ENCODE results near the gene ERICH6. TPM values are rescaled to one million over a fixed set of nuclear protein-coding genes. Genes with fewer than 3 reads are reported as not detected.

The ERICH6 gene
- total and polyA plus RNA-seq, 2 donors (not counting 3 experiments of a cell fraction or from before 2014, with no cell fraction given): not detected

DNA sequence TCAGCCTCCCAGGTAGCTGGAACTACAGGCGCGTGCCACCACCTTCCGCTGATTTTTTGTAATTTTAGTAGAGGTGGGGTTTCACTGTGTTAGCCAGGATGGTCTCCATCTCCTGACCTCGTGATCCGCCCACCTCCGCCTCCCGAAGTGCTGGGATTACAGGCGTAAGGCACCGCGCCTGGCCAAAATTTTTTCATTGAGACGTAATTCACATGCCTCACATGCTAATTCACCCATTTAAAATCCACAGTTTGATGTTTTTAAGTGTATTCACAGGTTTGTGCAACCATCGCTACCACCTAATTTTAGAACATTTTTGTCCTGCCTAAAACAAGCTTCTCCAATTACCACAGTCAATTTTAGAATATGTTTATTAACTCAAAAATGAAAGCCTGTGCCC, 63.5 kb downstream of the ERICH6 start:
- FAIRE-seq: no peak
- peaks cover 0 to 2% of the 10 kb centered on the region in 2 experiments for H3K27me3 ChIP-seq (ENCODE audit: control insufficient read depth in 2 of 2, insufficient read depth in 2 of 2, low read length in 2 of 2)
- H3K9ac ChIP-seq (replicated peaks; ENCODE audit: extremely low read depth, insufficient read depth, low read length): no peak overlapping the region
- no peak overlapping the region for H2AFZ ChIP-seq (ENCODE audit: low read depth, low read length)
- dilution Hi-C loops (cut with MboI; ENCODE audit: extremely low pct_ligation_motif_present, low sequenced_read_pairs): no loop called here
- H3K27ac ChIP-seq (ENCODE audit: insufficient read depth, low read depth, low read length): no peak overlapping the region
- TF ChIP-seq POLR2AphosphoS5 (IDR thresholded peaks at IDR 0.05; ENCODE audit: insufficient read depth, low read depth, low read length) (no peak), FOS (IDR thresholded peaks at IDR 0.05; ENCODE audit: borderline replicate concordance, insufficient read depth, low read length) (no peak), MYC (IDR thresholded peaks at IDR 0.05; ENCODE audit: low read depth, low read length) (no peak), EZH2 (IDR thresholded peaks at IDR 0.05; ENCODE audit: borderline replicate concordance, low read depth, low read length, severe bottlenecking) (no peak), JUN (IDR thresholded peaks at IDR 0.05; ENCODE audit: borderline replicate concordance, insufficient read depth, insufficient read length, low read depth) (no peak), GATA2 (IDR thresholded peaks at IDR 0.05; ENCODE audit: insufficient read depth, insufficient read length, low read depth, low read length) (no peak), POLR2A (IDR thresholded peaks at IDR 0.05; ENCODE audit: low read depth, low read length) (no peak)
- TF ChIP-seq, protein P1, sequence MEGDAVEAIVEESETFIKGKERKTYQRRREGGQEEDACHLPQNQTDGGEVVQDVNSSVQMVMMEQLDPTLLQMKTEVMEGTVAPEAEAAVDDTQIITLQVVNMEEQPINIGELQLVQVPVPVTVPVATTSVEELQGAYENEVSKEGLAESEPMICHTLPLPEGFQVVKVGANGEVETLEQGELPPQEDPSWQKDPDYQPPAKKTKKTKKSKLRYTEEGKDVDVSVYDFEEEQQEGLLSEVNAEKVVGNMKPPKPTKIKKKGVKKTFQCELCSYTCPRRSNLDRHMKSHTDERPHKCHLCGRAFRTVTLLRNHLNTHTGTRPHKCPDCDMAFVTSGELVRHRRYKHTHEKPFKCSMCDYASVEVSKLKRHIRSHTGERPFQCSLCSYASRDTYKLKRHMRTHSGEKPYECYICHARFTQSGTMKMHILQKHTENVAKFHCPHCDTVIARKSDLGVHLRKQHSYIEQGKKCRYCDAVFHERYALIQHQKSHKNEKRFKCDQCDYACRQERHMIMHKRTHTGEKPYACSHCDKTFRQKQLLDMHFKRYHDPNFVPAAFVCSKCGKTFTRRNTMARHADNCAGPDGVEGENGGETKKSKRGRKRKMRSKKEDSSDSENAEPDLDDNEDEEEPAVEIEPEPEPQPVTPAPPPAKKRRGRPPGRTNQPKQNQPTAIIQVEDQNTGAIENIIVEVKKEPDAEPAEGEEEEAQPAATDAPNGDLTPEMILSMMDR (IDR thresholded peaks at IDR 0.05; ENCODE audit: extremely low read depth in 1 of 2, insufficient read depth in 1 of 2, low read depth in 1 of 2, low read length in 2 of 2): no peak
- TF ChIP-seq, protein P2, sequence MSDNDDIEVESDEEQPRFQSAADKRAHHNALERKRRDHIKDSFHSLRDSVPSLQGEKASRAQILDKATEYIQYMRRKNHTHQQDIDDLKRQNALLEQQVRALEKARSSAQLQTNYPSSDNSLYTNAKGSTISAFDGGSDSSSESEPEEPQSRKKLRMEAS (IDR thresholded peaks at IDR 0.05; ENCODE audit: insufficient read depth, insufficient read length): no peak
- H3K36me3 ChIP-seq (ENCODE audit: control insufficient read depth in 2 of 2, extremely low read depth in 1 of 2, insufficient read depth in 2 of 2, low read length in 2 of 2): no peaks in the 10 kb centered on the region
- POLR2A ChIA-PET: no interaction called here
- no TSS peak for BruUV-seq (replicated peaks)
- no peaks in the 10 kb centered on the region for H3K9me1 ChIP-seq (replicated peaks; ENCODE audit: control insufficient read depth, extremely low read depth, insufficient read depth, low read length)
- no peaks in the 10 kb centered on the region for H3K4me1 ChIP-seq (ENCODE audit: control insufficient read depth, extremely low read depth, insufficient read depth, low read length)
- intact Hi-C loops (cut with micrococcal nuclease): no loop called here
- CTCF ChIA-PET: no interaction called here
- no peaks in the 10 kb centered on the region for H3K9me3 ChIP-seq (replicated peaks; ENCODE audit: control insufficient read depth, insufficient read depth, low read length)
- H4K20me1 ChIP-seq (replicated peaks; ENCODE audit: control insufficient read depth, extremely low read depth, insufficient read depth, low read length): no peaks in the 10 kb centered on the region
- H3K79me2 ChIP-seq (ENCODE audit: control insufficient read depth, insufficient read depth, low read length): no peaks in the 10 kb centered on the region
- no peak for DNase-seq (ENCODE audit: low read depth, low spot score)
- H3K4me2 ChIP-seq (ENCODE audit: insufficient read depth, low read length): no peak overlapping the region
- no peak overlapping the region for H3K4me3 ChIP-seq (replicated peaks in 1 of 3; ENCODE audit: insufficient read depth in 1 of 3, low read depth in 1 of 3, low read length in 3 of 3)
